ENCODE data around the gene C8G. TPM values are rescaled to one million over a fixed set of nuclear protein-coding genes. Genes with fewer than 3 reads are reported as not detected.
A peak's percentile ranks its signal among the peaks of the same experiment; 100 is the strongest.

The C8G gene
- total RNA-seq, 1 experiment from 2014 or later = 2.1 TPM

- no peak for TF ChIP-seq REST (IDR thresholded peaks at IDR 0.05; ENCODE audit: low read depth)
- TF ChIP-seq YY1 (IDR thresholded peaks at IDR 0.05; ENCODE audit: extremely low read depth, insufficient replicate concordance, low read depth, low read length) = no peak
- TF ChIP-seq ELF1 (IDR thresholded peaks at IDR 0.05; ENCODE audit: borderline replicate concordance, low read depth) = no peak
- TF ChIP-seq SRF (IDR thresholded peaks at IDR 0.05; ENCODE audit: low read depth) = no peak
- no peak for TF ChIP-seq SP1 (IDR thresholded peaks at IDR 0.05; ENCODE audit: low read depth)
- TF ChIP-seq JUND (IDR thresholded peaks at IDR 0.05) = no peak
- TF ChIP-seq ATF3 (IDR thresholded peaks at IDR 0.05) = no peak
- no peak for TF ChIP-seq POLR2AphosphoS5 (IDR thresholded peaks at IDR 0.05; ENCODE audit: low read depth, low read length)
- no peak for TF ChIP-seq CEBPB (IDR thresholded peaks at IDR 0.05; ENCODE audit: low read depth)
These were observed 2.7 kb upstream of the C8G start (continued) for GRCh38 chr9:136942112-136942880.

- peak overlapping the region; percentile 78 to 88 for H3K4me3 ChIP-seq (replicated peaks in 1 of 2; ENCODE audit: low read depth in 1 of 2, low read length in 2 of 2)
- CTCF ChIA-PET = no interaction called here
- H3K27ac ChIP-seq (ENCODE audit: low read depth, low read length) = peak overlapping the region; percentile 97; the same call in 1 of the 2 replicates
- peaks cover 12 to 15% of the 10 kb centered on the region in 2 experiments; a peak in 3 of 4 replicates for H3K36me3 ChIP-seq (ENCODE audit: control insufficient read depth in 1 of 2, insufficient read depth in 2 of 2, low read length in 2 of 2)
- H3K79me2 ChIP-seq (ENCODE audit: insufficient read depth, low read length) = peaks cover 20% of the 10 kb centered on the region
- no TSS peak for BruUV-seq (replicated peaks)
- RAD21 ChIA-PET (ENCODE audit: low non-redundant PET in 1 of 2, low total read pairs in 2 of 2, uncharacterized antibody in 2 of 2, unreplicated experiment in 2 of 2) = no interaction called here
- no peaks in the 10 kb centered on the region for H3K9me2 ChIP-seq (ENCODE audit: insufficient read depth)
- H4K20me1 ChIP-seq (ENCODE audit: insufficient read depth) = no peaks in the 10 kb centered on the region
- H3K4me2 ChIP-seq (ENCODE audit: low read length) = peak overlapping the region; percentile 89
- peaks cover 9 to 25% of the 10 kb centered on the region in 2 experiments; a peak in 3 of 4 replicates for H3K4me1 ChIP-seq (ENCODE audit: control insufficient read depth in 1 of 2, insufficient read depth in 2 of 2, low read length in 2 of 2)
- H3K9me3 ChIP-seq (ENCODE audit: control insufficient read depth in 1 of 2, insufficient read depth in 1 of 2, low read depth in 1 of 2, low read length in 2 of 2) = no peaks in the 10 kb centered on the region
- ATAC-seq (no peak), DNase-seq (ENCODE audit: low read depth, low spot score) (no peak)
- H3K27me3 ChIP-seq (ENCODE audit: insufficient read depth, low read length) = no peaks in the 10 kb centered on the region
- intact Hi-C loops (cut with micrococcal nuclease) = loop anchor here (5.0 to 10.0 kb wide), 2 partner anchors 98 to 156 kb away; partner anchors contain the start of genes AJM1 and PHPT1
- peak overlapping the region; percentile 86; the same call in 1 of the 2 replicates for H3K9ac ChIP-seq (ENCODE audit: low read length)
- POLR2A ChIA-PET = no interaction called here
- H2AFZ ChIP-seq (ENCODE audit: low read depth, low read length, poor library complexity, severe bottlenecking) = no peak overlapping the region
- TF ChIP-seq REST (IDR thresholded peaks at IDR 0.05; ENCODE audit: low read depth) (no peak), EZH2 (IDR thresholded peaks at IDR 0.05) (no peak), MAX (IDR thresholded peaks at IDR 0.05) (no peak), EZH2phosphoT487 (IDR thresholded peaks at IDR 0.05; ENCODE audit: borderline replicate concordance) (no peak), ZBTB33 (IDR thresholded peaks at IDR 0.05; ENCODE audit: extremely low read depth, insufficient replicate concordance, low read length) (no peak), ATF3 (IDR thresholded peaks at IDR 0.05) (no peak), SP1 (IDR thresholded peaks at IDR 0.05; ENCODE audit: low read depth) (no peak), CEBPB (IDR thresholded peaks at IDR 0.05; ENCODE audit: low read depth) (no peak)
These were observed 2.2 kb upstream of the C8G start for GRCh38 chr9:136942881-136943230.
